NCI-H748 treated with DMSO at 0.1 percent for 48 hours (cell line): ENCODE measurements around the gene CAD.

Experiments
- DNase-seq: peaks from one replicate; lab custom pipeline; 2025; lab: John Stamatoyannopoulos, UW

Gene CAD

DNA sequence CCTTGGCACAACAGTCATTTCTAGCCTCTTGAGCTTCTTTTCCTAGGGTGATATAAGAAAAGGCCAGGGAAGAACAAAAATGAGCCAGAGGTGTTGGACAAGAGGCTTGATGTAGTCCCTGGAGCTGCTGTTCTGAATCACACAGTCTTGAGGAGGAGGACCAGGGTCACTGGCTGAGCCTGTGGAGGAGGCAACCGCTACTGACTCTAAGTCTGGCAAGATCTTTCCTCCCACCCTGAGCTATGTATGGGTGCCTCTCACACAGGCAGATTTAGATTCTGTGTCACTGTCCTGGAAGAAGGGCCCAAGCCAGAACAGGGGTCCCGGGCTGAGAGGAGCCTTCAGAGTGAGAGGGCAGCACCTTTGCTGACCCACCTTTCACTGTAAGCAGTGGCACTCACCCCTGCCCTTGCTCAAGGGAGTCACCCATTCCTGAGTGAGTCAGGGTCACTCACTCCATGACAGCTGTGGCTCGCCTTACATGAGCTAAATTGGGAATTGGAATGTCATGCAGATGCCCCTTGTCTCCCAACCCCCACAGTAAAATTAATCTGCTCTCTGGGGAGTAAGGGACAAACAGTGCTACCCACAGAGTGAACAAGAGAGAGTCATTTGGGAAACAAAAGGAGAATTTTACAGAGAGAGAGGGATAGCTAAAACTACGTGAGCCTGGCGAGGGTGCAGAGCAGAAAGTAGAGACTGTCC is 64.8 kb downstream of the CAD start, which contains the start of gene TRIM54:
Gene TRIM54, plus strand, starts transcription at position 575 of the 705 bp plus-strand sequence. CDS start 303 bp downstream, outside the sequence.
- DNase-seq: no peak

DNA sequence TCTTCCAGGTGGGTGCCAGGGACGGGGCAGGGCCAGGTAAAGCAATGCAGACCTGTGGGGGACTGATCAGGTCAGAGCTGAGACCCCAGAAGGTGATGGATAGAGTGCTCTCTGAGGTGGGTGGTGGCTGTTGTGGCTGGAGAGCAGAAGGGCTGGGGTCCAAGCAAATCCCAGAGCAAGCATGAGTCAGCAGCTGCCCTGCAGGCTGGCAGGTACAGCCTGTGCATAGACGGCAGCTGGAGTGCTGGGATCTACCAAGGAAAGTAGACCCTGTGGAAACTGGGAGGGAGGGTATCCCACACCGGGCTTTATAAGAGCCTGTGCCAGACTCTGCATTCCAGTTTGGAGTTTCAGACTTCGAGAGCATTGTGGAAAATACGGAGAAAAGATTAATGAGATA is 65.7 kb downstream of the CAD start:
- DNase-seq: no peak

DNA sequence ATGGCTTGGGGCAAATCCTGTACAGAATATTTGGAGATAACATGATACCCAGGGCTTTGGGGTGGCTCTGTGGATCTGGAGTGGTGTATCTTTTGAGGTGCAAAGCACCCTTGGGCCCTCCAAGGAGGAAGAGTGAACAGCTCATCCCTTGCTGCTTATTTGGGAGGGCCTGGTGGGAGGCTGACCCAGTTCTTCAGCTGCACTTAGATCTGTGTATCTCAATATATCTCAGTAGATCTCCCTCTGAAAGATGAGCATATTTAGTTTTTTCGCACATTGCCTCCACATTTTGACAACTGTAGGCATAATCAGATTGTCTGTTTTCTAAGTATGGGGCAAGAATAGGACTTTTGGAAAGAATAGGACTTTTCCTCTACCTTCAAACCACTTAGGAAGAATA is 67.8 kb downstream of the CAD start:
- DNase-seq: no peak

GRCh38 chr2:27285481-27285880 is 68.3 kb downstream of the CAD start:
- DNase-seq: no peak

GRCh38 chr2:27288610-27289009 is 71.4 kb downstream of the CAD start:
- DNase-seq: no peak

GRCh38 chr2:27290549-27290948 is 73.4 kb downstream of the CAD start:
- DNase-seq: no peak

DNA sequence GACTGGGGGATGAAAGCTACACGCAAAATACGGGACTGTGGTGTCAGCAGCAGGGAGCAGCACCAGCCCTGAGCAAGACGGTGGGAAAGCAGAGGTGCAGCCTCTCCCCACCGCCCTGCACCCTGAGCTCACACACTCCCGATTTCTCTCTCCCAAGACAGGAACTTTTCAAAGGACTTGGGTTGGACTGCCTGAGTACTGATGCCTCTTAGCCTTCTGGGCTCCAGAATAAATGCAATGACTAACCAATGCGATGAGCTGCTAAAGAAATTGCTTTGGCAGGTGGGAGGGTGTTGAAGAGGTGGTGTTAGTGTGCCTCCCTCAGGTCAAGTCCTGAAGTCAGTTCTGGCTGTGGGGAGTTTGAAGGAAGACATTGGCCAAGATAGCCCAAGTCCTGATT is 74.7 kb downstream of the CAD start:
- DNase-seq: no peak
